Esophagus muscularis mucosa (tissue), 3 donors: Measurements from ENCODE around the gene GLS.

Experiments
- POLR2AphosphoS5 ChIP-seq, 2 donors: sonication (generic); formaldehyde crosslinking; IDR thresholded peaks; one replicate each; pipeline ENCODE4 v1.6.1; 2017; ENCODE audit warnings: antibody characterized with exemption in 2 of 2
- TF ChIP-seq, protein P1 (sequence below), 3 experiments: fragments of 200-600 bp in 2 of 3; fragments of 450-650 bp in 1 of 3; sonication (generic) in 2 of 3; IDR thresholded peaks; one replicate each; pipeline ENCODE4 v1.5.1; 2017 to 2019; ENCODE audit warnings: antibody characterized with exemption in 3 of 3, mild to moderate bottlenecking in 2 of 3, moderate library complexity in 1 of 3

DNA sequence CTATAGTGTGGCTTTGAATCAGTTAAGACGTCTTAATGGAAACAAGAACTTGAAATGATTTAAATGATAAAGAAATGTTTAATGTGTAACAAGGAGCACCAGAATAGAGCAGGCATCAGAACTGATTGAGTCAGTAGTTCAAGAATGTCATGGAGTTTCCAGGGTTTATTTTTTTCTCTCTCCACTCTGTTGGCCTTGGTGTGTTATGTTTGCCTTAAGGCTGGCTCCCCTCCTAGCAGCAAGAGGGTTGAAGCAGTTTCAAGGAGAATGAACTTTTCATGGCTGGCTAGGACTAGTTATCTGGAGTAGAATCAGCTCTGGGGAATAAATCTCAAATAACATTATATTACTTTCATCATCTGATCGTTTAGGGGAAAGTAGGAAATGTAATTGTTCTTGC, 13.4 kb upstream of the GLS start:
- TF ChIP-seq, protein P1, sequence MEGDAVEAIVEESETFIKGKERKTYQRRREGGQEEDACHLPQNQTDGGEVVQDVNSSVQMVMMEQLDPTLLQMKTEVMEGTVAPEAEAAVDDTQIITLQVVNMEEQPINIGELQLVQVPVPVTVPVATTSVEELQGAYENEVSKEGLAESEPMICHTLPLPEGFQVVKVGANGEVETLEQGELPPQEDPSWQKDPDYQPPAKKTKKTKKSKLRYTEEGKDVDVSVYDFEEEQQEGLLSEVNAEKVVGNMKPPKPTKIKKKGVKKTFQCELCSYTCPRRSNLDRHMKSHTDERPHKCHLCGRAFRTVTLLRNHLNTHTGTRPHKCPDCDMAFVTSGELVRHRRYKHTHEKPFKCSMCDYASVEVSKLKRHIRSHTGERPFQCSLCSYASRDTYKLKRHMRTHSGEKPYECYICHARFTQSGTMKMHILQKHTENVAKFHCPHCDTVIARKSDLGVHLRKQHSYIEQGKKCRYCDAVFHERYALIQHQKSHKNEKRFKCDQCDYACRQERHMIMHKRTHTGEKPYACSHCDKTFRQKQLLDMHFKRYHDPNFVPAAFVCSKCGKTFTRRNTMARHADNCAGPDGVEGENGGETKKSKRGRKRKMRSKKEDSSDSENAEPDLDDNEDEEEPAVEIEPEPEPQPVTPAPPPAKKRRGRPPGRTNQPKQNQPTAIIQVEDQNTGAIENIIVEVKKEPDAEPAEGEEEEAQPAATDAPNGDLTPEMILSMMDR (IDR thresholded peaks at IDR 0.05): no peak
- no peak for TF ChIP-seq POLR2AphosphoS5 (IDR thresholded peaks at IDR 0.05)
